ENCODE data around the gene CASP10. TPM values are rescaled to one million over a fixed set of nuclear protein-coding genes. Genes with fewer than 3 reads are reported as not detected.
A peak's percentile ranks its signal among the peaks of the same experiment; 100 is the strongest.
"Not testable (repeated sequence)": the region's sequence is repeated elsewhere in the genome, so short reads cannot be mapped to it uniquely, and the experiment has no call there.

The CASP10 gene
- total RNA-seq, 3 donors from 2014 or later, result 3.4 to 4.8 (median 4.4) TPM

DNA sequence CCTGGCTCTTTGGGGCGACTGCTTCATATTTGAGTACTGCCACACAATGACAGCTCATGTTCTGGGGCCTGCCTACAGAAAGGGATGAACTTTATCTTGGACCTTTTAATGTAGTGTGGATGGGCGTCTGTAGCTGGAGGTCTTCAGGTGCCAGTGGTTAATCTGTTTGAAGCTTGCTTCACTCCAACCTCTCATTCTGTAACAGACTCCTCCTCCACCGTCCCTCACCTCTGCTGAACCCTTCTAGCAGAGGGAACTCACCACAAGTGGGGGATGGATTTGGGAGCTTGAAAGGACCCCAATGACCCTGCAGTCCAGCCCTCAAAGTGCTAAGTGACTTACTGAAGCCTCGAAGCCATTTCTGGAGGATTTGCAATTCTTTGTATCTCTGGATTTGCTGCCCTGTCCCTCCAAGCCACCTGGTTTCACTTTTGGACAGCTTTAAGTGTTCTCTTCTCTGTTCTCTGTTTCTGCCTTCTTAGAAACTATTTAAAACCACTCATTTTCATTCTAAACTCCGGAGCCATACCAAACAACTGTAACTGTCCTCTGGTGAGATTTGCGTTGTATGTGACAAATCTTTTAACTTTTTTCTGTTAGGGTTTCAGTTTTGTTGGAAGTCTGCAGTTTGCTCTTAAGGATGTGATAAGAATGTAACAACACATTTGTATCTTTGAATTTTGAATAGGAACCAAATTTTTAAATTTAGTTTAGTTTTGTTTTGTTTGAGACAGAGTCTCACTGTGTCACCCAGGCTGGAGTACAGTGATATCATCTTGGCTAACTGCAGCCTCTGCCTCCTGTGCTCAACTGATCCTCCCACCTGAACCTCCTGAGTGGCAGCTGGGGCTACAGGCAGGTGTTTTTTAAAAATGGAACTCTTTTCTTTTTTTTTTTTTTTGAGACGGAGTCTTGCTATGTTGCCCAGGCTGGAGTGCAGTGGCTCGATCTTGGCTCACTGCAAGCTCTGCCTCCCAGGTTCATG lies 40.4 kb downstream of the CASP10 start:
- Mint-ChIP-seq H3K36me3 (ENCODE audit: insufficient read depth) (peaks cover 8% of the 10 kb centered on the region), H3K27me3 (ENCODE audit: low read depth) (no peaks in the 10 kb centered on the region), H3K9me3 (no peaks in the 10 kb centered on the region), H3K4me3 (no peak overlapping the region), H3K4me1 (ENCODE audit: low read depth) (peaks cover 42% of the 10 kb centered on the region)
- DNase-seq (no peak), ATAC-seq (peak; percentile 18 to 49)

DNA sequence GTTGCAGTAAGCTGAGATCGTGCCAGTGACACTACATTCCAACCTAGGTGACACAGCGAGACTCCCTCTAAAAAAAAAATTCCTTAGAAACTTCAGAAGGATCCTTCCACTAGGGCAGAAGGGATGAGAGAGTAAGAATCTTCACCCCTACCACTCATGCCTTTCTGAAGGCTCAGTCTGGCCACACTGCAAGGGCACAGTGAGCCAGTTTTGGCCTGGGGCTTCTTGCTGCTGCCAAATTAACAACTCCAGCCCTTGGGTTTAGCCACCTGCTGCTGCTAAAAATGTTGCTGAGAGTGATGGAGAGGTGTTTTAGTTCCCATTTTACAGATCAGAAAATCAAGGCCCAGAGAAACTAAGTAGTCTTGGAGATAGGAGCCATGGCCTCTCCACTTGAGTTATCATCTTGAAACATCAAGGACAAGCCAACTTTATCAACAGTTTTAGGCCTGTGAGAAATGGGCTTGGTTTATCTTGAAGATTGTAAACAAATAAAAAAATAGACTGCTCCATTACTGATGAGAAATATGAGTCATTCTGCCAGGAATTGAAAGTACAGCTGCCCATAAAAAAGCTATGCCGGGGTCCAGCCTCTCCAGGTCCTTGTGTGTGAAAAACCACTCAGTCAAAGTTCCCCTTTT lies 45.5 kb downstream of the CASP10 start:
- no peaks in the 10 kb centered on the region for H3K27me3 Mint-ChIP-seq (ENCODE audit: low read depth)
- peaks cover 46% of the 10 kb centered on the region for H3K4me1 Mint-ChIP-seq (ENCODE audit: low read depth)

DNA sequence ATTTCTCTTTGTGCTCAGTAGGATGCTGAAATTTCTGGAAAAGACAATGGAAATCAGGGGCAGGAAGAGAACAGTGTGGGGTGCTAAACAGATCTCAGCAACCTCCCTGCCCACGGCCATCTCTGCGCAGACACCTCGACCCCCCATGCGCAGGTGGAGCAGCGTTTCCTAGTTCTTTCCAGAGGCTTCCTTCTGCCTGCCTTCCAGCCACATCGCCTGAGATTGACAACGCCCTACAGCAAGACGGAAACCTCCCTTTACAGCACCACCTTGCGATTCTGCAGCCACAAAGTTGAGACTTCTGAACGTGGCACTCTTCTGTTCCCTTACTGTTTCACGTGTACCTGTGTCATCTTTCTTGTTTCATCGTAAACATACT lies 46.0 kb downstream of the CASP10 start:
- H3K9me3 Mint-ChIP-seq, result no peaks in the 10 kb centered on the region
- ATAC-seq, result no peak
- H3K36me3 Mint-ChIP-seq (ENCODE audit: insufficient read depth), result no peaks in the 10 kb centered on the region
- H3K4me1 Mint-ChIP-seq (ENCODE audit: low read depth), result peaks cover 42% of the 10 kb centered on the region
- H3K4me3 Mint-ChIP-seq, result peak overlapping the region; percentile 51
- H3K27me3 Mint-ChIP-seq (ENCODE audit: low read depth), result no peaks in the 10 kb centered on the region
- DNase-seq, result no peak

More for the DNA sequence above, 45.5 kb downstream of the CASP10 start:
- ATAC-seq (no peak), DNase-seq (no peak)
- H3K36me3 Mint-ChIP-seq (ENCODE audit: insufficient read depth), result peaks cover under 1% of the 10 kb centered on the region
- no peaks in the 10 kb centered on the region for H3K9me3 Mint-ChIP-seq
- H3K4me3 Mint-ChIP-seq, result peak overlapping the region; percentile 51

DNA sequence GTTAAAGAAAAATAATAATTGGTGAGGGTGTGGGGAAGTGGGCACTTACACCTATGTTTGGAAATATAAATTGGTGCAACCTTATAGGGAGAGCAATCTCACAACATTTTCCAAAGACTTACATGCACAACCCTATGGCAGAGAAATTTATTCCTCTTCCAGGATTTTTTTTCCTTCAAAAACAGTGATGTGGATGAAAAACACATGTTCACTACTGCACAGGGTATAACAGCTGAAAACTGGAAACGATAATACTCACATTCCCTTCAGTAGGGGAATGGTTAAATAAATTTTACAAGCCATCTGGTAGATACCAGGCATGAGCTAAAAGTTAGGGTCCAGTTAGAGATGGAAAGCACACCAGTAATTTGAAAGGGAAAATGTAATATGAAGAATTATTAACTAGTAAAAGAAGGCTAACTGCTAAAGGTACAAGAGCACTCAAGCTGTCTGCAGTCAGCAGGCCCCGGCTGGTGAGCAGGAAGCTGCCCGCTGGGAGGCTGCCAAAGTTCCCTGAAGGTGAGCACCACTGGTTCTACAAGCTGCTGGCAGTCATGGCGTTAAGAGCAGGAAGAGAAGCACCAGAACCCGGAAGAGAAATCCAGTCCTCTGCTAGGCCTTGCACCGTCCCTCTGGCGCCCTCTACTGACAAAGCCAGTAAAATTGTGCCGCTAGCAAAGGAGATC lies 49.0 kb downstream of the CASP10 start:
- ATAC-seq (peak; percentile 49 to 57), DNase-seq (peak; percentile 88)
- peaks cover 48% of the 10 kb centered on the region for H3K4me1 Mint-ChIP-seq (ENCODE audit: low read depth)
- H3K4me3 Mint-ChIP-seq, result peak overlapping the region; percentile 95
- peaks cover 5% of the 10 kb centered on the region for H3K36me3 Mint-ChIP-seq (ENCODE audit: insufficient read depth)
- H3K27me3 Mint-ChIP-seq (ENCODE audit: low read depth), result no peaks in the 10 kb centered on the region
- H3K9me3 Mint-ChIP-seq, result no peaks in the 10 kb centered on the region

DNA sequence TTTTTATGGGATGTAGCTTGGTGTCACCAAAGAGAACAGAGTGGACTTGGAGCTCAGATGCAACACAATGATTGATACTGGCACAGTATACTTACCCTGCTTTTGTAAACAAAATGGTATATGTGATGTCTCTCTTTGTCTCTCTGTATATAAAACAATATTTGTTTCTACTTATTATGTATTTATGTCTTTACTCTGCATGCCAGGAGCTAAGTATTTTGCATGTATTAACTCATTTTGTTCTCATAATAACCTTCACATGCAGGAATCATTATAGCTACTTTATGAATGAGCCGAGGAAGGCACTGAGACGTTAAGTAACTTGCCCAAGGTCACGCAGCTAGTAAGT lies 49.5 kb downstream of the CASP10 start:
- no peaks in the 10 kb centered on the region for H3K27me3 Mint-ChIP-seq (ENCODE audit: low read depth)
- no peaks in the 10 kb centered on the region for H3K9me3 Mint-ChIP-seq
- H3K4me1 Mint-ChIP-seq (ENCODE audit: low read depth), result peaks cover 53% of the 10 kb centered on the region
- H3K36me3 Mint-ChIP-seq (ENCODE audit: insufficient read depth), result peaks cover 5% of the 10 kb centered on the region
- DNase-seq (no peak), ATAC-seq (no peak)
- peak overlapping the region; percentile 95 for H3K4me3 Mint-ChIP-seq

DNA sequence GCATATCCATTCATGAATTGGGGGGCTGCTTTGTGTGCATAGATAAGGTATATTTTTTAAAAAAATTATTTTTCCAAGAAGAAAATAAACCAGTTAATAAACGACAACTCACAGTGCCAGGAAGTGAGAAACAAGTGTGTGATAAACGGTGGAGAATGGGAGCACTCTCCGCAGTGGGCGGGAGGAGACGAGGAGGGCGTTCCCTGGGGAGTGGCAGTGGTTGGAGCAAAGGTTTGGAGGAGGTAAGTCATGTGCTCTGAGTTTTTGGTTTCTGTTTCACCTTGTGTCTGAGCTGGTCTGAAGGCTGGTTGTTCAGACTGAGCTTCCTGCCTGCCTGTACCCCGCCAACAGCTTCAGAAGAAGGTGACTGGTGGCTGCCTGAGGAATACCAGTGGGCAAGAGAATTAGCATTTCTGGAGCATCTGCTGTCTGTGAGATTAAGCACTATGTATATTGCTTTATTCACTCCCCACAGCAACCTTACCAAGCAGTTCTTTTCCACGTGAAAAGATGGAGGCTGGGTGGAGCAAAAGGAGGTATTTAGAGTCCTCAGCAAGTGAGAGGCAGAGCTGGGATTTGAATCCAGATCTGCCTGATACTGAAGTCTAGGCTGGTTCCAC lies 50.4 kb downstream of the CASP10 start:
- ATAC-seq (peak; percentile 94 to 96), DNase-seq (peak; percentile 77)
- Mint-ChIP-seq H3K4me3 (peak overlapping the region; percentile 95), H3K4me1 (ENCODE audit: low read depth) (peaks cover 57% of the 10 kb centered on the region), H3K27me3 (ENCODE audit: low read depth) (no peaks in the 10 kb centered on the region), H3K9me3 (no peaks in the 10 kb centered on the region), H3K36me3 (ENCODE audit: insufficient read depth) (peaks cover 10% of the 10 kb centered on the region)

DNA sequence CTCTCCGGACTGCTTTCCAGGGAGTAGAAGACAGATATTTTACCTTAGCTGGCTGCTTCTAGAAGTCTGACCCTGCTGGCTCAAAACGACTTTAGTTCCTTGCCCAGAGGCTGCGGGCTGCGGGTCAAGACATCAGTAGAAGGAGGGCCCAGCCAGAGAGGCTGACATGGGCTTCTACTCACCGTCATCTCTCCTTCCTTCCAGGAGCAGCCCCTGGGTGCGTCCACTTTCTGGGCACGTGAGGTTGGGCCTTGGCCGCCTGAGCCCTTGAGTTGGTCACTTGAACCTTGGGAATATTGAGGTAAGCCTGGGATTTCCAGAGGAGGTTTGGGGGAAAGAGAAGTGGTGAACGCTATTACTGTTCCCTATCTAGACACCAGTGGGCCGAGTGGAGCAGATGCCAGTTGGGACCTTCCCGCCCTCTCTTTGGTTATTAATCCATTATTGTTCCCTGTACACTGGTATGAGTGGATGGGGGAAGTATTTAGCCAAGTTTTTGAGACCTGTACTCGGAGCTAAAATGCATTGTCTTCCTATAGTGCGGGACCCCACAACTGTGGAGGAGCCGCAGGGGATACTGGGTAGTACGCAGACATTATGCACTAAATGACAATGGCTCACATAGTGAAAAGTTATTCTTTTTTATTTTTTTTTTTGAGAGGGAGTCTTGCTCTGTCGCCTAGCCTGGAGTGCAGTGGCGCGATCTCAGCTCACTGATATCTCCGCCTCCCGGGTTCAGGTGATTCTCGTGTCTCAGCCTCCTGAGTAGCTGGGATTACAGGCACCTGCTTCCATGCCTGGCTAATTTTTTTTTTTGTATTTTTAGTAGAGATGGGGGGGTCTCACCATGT lies 51.1 kb downstream of the CASP10 start:
- ATAC-seq (peak; percentile 14 to 21), DNase-seq (no peak)
- H3K36me3 Mint-ChIP-seq (ENCODE audit: insufficient read depth), result peaks cover 10% of the 10 kb centered on the region
- H3K9me3 Mint-ChIP-seq, result no peaks in the 10 kb centered on the region
- peaks cover 50% of the 10 kb centered on the region for H3K4me1 Mint-ChIP-seq (ENCODE audit: low read depth)
- H3K4me3 Mint-ChIP-seq, result peak overlapping the region; percentile 95
- H3K27me3 Mint-ChIP-seq (ENCODE audit: low read depth), result no peaks in the 10 kb centered on the region

DNA sequence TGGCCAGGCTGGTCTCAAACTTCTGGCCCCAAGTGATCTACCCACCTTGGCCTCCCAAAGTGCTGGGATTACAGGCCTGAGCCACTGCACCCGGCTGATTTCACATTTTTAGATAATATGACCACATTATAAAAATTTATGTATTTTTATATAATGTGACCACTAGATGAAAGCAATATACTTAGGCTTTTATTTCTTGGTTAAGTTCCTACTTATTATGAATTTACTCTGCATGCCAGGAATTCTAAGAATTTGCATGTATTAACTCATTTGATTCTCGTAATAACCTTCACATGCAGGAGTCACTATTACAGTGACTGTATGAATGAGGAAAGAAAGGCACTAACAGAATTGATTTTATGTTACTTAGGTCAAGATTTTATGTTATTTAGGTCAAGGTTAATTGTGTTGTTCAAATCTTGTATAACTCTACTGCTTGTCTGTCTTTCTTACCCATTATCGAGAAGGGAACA lies 51.8 kb downstream of the CASP10 start:
- Mint-ChIP-seq H3K36me3 (ENCODE audit: insufficient read depth) (peaks cover 14% of the 10 kb centered on the region), H3K4me1 (ENCODE audit: low read depth) (peaks cover 52% of the 10 kb centered on the region), H3K4me3 (peak overlapping the region; percentile 95), H3K9me3 (no peaks in the 10 kb centered on the region), H3K27me3 (ENCODE audit: low read depth) (no peaks in the 10 kb centered on the region)
- DNase-seq (no peak), ATAC-seq (no peak)

DNA sequence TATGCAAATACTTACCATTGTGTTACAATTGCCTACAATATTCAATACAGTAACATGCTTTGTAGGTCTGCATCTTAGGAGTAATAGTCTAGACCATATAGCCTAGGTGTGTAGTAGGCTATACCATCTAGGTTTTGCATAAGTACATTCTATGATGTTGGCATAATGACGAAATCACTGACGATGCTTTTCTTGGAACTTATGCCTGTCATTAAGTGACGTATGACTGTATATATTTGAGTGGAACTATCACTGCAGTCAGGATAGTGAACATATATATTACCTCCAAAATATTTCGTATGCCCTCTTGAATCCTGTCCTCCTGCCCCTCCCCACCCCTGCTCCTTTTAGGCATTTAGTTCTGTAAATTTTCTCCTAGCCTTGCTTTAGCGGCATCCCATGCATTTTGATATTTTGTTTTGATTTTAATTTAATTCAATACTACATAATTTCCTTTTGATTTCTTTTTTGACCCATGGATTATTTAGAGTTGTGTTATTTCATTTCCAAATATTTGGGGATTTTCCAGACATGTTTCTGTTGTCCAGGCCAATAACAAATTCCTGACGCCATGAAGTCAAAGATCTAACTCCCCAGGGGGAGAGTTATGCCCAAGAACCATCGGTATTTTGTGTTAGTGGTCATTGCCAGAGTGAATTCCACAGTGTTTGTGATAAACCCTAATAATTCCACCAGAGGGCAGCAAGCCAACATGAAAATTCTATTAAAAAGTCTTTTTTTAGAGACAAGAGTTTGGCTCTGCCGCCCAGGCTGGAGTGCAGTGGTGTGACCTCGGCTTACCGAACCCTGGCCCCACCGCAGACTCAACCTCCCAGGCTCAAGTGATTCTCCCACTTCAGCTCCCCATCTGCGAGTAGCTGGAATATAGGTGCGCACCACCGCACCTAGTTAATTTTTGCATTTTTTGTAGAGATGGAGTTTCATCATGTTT lies 53.2 kb downstream of the CASP10 start:
- H3K36me3 Mint-ChIP-seq (ENCODE audit: insufficient read depth), result peaks cover 29% of the 10 kb centered on the region
- peak overlapping the region; percentile 95 for H3K4me3 Mint-ChIP-seq
- peaks cover 60% of the 10 kb centered on the region for H3K4me1 Mint-ChIP-seq (ENCODE audit: low read depth)
- H3K27me3 Mint-ChIP-seq (ENCODE audit: low read depth), result no peaks in the 10 kb centered on the region
- H3K9me3 Mint-ChIP-seq, result peaks cover 8% of the 10 kb centered on the region
- DNase-seq, result peak; percentile 44
- peak in 1 of 2 donors; percentile 6 for ATAC-seq

DNA sequence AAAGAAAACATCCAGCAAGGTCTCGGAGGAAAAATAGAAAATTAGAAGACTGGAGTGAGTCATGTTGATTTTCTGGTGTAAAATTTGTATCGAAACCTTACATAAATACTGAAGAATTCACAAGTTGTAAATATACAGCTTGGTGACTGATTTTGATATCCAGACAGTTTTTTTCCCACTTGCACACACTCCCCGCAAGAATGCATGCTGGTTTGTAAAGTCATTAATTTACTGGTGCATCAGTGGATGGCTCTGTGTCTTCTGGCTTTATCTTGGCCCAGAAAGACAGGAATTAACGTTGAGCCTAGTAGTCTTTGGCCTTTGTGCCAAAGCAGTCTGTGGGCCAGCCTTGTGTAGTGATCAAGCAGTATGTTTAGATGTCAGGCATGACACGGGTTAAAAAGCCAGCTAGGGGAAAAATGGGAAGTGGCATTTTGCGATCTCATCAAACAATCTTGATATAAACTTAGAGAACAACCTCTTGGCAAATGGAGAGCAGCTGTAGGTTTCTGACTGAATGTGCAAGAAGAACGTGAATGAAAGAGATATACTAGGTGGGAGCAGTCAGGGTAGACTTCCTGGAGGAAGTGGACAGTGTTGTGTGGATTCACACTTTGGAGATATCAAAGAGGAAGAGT lies 54.7 kb downstream of the CASP10 start:
- Mint-ChIP-seq H3K4me1 (ENCODE audit: low read depth) (peaks cover 59% of the 10 kb centered on the region), H3K9me3 (peaks cover 18% of the 10 kb centered on the region), H3K27me3 (ENCODE audit: low read depth) (no peaks in the 10 kb centered on the region), H3K4me3 (no peak overlapping the region), H3K36me3 (ENCODE audit: insufficient read depth) (peaks cover 36% of the 10 kb centered on the region)
- DNase-seq (no peak), ATAC-seq (no peak)

DNA sequence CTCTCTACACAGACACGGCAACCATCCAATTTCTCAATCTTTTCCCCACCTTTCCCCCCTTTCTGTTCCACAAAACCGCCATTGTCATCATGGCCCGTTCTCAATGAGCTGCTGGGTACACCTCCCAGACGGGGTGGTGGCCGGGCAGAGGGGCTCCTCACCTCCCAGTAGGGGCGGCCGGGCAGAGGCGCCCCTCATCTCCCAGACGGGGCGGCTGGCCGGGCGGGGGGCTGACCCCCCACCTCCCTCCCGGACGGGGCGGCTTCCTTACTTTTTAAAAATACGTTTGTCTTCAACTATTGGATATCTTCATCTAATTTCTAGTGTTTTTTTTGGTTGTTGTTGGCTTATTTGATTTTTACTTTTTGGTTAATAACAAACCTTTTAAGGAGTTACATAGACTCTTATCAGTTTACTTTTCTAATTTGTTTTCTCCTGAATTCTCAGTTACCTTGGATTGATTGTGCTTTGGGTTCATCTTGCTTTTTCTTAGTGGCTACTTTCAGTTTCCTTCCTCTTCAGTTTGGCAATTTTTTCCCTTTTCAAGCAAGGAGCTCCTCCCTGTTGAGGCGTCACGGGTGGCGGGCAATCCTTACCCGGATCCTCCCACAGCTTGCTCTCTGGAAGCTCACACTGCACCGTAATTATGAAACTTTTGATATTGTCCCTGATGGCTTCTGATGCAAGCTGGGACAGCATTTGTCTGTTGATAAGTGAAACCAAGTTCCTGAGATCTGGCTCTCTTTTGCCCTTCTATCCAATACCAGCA lies 56.4 kb downstream of the CASP10 start:
- not testable (repeated sequence) for H3K27me3 Mint-ChIP-seq (ENCODE audit: low read depth); ATAC-seq; DNase-seq; H3K4me3 Mint-ChIP-seq
- H3K4me1 Mint-ChIP-seq (ENCODE audit: low read depth), result peaks cover 66% of the 10 kb centered on the region
- peaks cover 18% of the 10 kb centered on the region for H3K9me3 Mint-ChIP-seq
- peaks cover 37% of the 10 kb centered on the region for H3K36me3 Mint-ChIP-seq (ENCODE audit: insufficient read depth)

All from activated T-cell treated with anti-CD3 and anti-CD28 coated beads, Interleukin-2, amount 50 U/mL, for 4 hours (primary cell).